Measurements from ENCODE around the gene IL1RAPL1. TPM values are rescaled to one million over a fixed set of nuclear protein-coding genes. Genes with fewer than 3 reads are reported as not detected.

Gene IL1RAPL1
- polyA plus RNA-seq, 2 of the 4 experiments (the other 2 are of a cell fraction): not detected

DNA sequence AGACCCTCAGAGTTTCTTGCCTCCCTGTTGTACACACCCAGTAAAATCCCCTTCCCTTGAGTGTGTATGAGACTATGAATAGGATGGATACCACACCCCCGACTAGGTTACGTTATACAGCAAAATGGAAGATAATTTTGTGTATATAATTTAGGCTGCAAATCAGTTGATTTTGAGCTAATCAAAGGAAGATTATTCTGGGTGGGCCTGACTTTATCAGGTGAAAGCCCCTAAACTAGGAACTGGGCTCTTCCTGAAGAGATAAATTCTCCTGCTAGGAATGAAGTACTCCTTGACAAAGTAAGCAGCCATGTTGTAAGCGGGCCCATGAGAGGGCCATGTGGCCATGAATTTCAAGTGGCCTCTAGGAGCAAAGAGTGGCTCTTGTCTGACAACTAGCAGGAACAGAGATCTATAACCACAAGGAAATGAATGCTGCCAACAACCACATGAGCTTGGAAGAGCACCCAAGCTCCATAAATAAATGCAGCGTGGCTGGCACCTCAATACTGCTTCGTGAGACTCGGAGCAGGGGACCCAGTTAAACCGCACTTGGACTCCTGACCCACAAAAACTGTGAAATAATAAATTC lies 646.4 kb downstream of the IL1RAPL1 start:
- Histone ChIP-seq H3K4me1 (no peaks in the 10 kb centered on the region), H3K4me3 (no peak overlapping the region), H3K4me2 (no peak overlapping the region), H3K9me3 (no peaks in the 10 kb centered on the region), H3K27ac (no peak overlapping the region)
- WGBS (ENCODE audit: missing lambda C conversion rate): 77% methylated on average over 7 of the region's 7 CpGs
- ATAC-seq: no peak
- DNase-seq (ENCODE audit: low read depth in 1 of 2, low spot score in 1 of 2): no peak
- ChIA-PET POLR2A (no interaction called here), CTCF (no interaction called here)
- TF ChIP-seq, protein P1, sequence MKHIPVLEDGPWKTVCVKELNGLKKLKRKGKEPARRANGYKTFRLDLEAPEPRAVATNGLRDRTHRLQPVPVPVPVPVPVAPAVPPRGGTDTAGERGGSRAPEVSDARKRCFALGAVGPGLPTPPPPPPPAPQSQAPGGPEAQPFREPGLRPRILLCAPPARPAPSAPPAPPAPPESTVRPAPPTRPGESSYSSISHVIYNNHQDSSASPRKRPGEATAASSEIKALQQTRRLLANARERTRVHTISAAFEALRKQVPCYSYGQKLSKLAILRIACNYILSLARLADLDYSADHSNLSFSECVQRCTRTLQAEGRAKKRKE (CRISPR knock-in tag; IDR thresholded peaks at IDR 0.05; ENCODE audit: low read depth): no peak
- no peak for TF ChIP-seq SMC3 (IDR thresholded peaks at IDR 0.05)
- no peak for TF ChIP-seq FOSL2 (IDR thresholded peaks at IDR 0.05)
- no peak for TF ChIP-seq FOSL2 (CRISPR knock-in tag; IDR thresholded peaks at IDR 0.05)
- TF ChIP-seq ZC3H11A (IDR thresholded peaks at IDR 0.05): no peak
- TF ChIP-seq CBX2 (IDR thresholded peaks at IDR 0.05; ENCODE audit: borderline replicate concordance, low read depth): no peak
- FAIRE-seq: no peak

DNA sequence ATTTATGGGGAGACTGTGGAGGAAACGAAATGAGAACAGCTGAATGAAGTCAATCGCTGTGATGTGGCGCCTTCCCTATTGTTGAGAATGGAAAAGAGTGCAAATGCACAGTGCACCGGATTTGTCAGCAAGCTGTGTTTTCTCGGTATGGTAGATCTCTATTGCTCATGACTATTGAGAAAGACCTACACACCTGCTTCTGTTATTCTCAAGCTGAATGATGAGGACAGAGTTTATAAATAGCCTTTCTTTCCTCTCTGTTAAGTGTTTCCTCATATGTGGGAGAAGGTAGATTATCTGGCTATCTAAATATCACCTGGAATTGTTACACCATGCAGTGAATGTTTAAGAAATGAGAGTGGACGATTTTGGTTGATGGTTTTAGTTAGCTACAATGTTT lies 650.7 kb downstream of the IL1RAPL1 start:
- H3K27ac ChIP-seq: no peak overlapping the region
- ChIA-PET POLR2A (no interaction called here), CTCF (no interaction called here)
- ATAC-seq (no peak), DNase-seq (ENCODE audit: low read depth in 1 of 2, low spot score in 1 of 2) (no peak), FAIRE-seq (peak; percentile 43)
- no peak overlapping the region for H3K4me2 ChIP-seq
- no peaks in the 10 kb centered on the region for H3K4me1 ChIP-seq
- 45% methylated on average over 6 of the region's 6 CpGs for WGBS (ENCODE audit: missing lambda C conversion rate)
- H3K9me3 ChIP-seq: no peaks in the 10 kb centered on the region
- no peak for TF ChIP-seq RARB (CRISPR knock-in tag; IDR thresholded peaks at IDR 0.05)
- no peak for TF ChIP-seq POLR2AphosphoS2 (conservative IDR thresholded peaks at IDR 0.05; ENCODE audit: low read length)
- no peak for TF ChIP-seq JUNB (IDR thresholded peaks at IDR 0.05)
- TF ChIP-seq GATA3 (IDR thresholded peaks at IDR 0.05; ENCODE audit: borderline replicate concordance): no peak
- TF ChIP-seq HEYL (CRISPR knock-in tag; IDR thresholded peaks at IDR 0.05): no peak
- H3K4me3 ChIP-seq: no peak overlapping the region

DNA sequence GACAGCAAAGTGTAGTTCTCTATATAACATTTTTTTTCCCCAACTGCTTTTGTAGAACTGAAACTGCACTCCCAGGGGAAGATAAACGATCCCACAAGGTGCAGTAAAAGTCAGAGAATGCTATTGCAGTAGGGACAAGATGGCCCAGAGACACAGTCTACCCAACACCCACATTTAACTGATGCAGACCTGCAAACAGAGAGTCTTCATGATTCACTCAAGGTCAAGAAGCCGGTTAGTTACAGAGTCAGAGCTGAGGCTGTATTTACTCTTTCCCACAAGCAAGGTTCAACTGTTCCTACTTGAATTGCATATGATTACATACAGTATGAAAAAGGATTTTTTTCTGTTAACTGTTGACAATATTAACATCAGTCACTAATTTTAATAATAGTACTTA lies 654.6 kb downstream of the IL1RAPL1 start:
- ChIA-PET CTCF (no interaction called here), POLR2A (no interaction called here)
- WGBS (ENCODE audit: missing lambda C conversion rate): 0% methylated on average over 2 of the region's 2 CpGs
- ATAC-seq (no peak), FAIRE-seq (no peak), DNase-seq (ENCODE audit: low read depth in 1 of 2, low spot score in 1 of 2) (no peak)
- no peak overlapping the region for H3K4me3 ChIP-seq
- TF ChIP-seq CHD4 (IDR thresholded peaks at IDR 0.05; ENCODE audit: borderline replicate concordance): no peak
- TF ChIP-seq JUNB (IDR thresholded peaks at IDR 0.05): no peak
- no peak for TF ChIP-seq ESRRA (IDR thresholded peaks at IDR 0.05; ENCODE audit: borderline replicate concordance, low read length)
- no peak for TF ChIP-seq MAFK (IDR thresholded peaks at IDR 0.05; ENCODE audit: partially characterized antibody)
- TF ChIP-seq NFE2L2 (conservative IDR thresholded peaks at IDR 0.05; ENCODE audit: low read length): no peak
- no peak for TF ChIP-seq RAD21 (conservative IDR thresholded peaks at IDR 0.05 in 1 of 2, IDR thresholded peaks at IDR 0.05 in 1 of 2)
- no peak for TF ChIP-seq CEBPB (IDR thresholded peaks at IDR 0.05)
- TF ChIP-seq BHLHE40 (IDR thresholded peaks at IDR 0.05; ENCODE audit: low read depth, low read length): no peak
- no peak for TF ChIP-seq FOSL2 (IDR thresholded peaks at IDR 0.05)
- no peak for TF ChIP-seq FOSL2 (CRISPR knock-in tag; IDR thresholded peaks at IDR 0.05)
- TF ChIP-seq EP300 (IDR thresholded peaks at IDR 0.05): no peak
- TF ChIP-seq CHD2 (IDR thresholded peaks at IDR 0.05; ENCODE audit: low read length, partially characterized antibody): no peak
- no peak for TF ChIP-seq MYC (IDR thresholded peaks at IDR 0.05; ENCODE audit: borderline replicate concordance, low read length)
- TF ChIP-seq ZNF302 (CRISPR knock-in tag; IDR thresholded peaks at IDR 0.05): no peak
- TF ChIP-seq TFCP2L1 (CRISPR knock-in tag; IDR thresholded peaks at IDR 0.05): no peak
- TF ChIP-seq, protein P2, sequence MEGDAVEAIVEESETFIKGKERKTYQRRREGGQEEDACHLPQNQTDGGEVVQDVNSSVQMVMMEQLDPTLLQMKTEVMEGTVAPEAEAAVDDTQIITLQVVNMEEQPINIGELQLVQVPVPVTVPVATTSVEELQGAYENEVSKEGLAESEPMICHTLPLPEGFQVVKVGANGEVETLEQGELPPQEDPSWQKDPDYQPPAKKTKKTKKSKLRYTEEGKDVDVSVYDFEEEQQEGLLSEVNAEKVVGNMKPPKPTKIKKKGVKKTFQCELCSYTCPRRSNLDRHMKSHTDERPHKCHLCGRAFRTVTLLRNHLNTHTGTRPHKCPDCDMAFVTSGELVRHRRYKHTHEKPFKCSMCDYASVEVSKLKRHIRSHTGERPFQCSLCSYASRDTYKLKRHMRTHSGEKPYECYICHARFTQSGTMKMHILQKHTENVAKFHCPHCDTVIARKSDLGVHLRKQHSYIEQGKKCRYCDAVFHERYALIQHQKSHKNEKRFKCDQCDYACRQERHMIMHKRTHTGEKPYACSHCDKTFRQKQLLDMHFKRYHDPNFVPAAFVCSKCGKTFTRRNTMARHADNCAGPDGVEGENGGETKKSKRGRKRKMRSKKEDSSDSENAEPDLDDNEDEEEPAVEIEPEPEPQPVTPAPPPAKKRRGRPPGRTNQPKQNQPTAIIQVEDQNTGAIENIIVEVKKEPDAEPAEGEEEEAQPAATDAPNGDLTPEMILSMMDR (IDR thresholded peaks at IDR 0.05): no peak
- TF ChIP-seq, protein P1 (CRISPR knock-in tag; IDR thresholded peaks at IDR 0.05; ENCODE audit: low read depth): no peak
- no peak overlapping the region for H3K4me2 ChIP-seq
- no peaks in the 10 kb centered on the region for H3K9me3 ChIP-seq
- no peaks in the 10 kb centered on the region for H3K4me1 ChIP-seq
- H3K27ac ChIP-seq: no peak overlapping the region
